K562 (cell line): Measurements from ENCODE around the gene MID1IP1. TPM values are rescaled to one million over a fixed set of nuclear protein-coding genes. Genes with fewer than 3 reads are reported as not detected.

Source experiments
- CC2D1A ChIP-seq: fragments of 450-650 bp; IDR thresholded peaks from 2 replicates; pipeline ENCODE4 v1.6.1; 2017; ENCODE audit warnings: mild to moderate bottlenecking
- FOXP1 ChIP-seq: sonication (generic); formaldehyde crosslinking; IDR thresholded peaks from 2 replicates; pipeline ENCODE4 v1.8.0; 2022; ENCODE audit warnings: mild to moderate bottlenecking, missing genetic modification reagents
- NFE2L1 ChIP-seq: fragments of 450-650 bp; IDR thresholded peaks from 2 replicates; pipeline ENCODE4 v1.6.1; 2016; ENCODE audit warnings: missing genetic modification characterization, low read depth, mild to moderate bottlenecking, missing compliant biosample characterization, moderate library complexity, borderline replicate concordance
- ZKSCAN8 ChIP-seq: fragments of 200-800 bp; sonication (Bioruptor generic); IDR thresholded peaks from 2 replicates; pipeline ENCODE4 v1.6.1; 2016; ENCODE audit warnings: missing genetic modification characterization, missing compliant biosample characterization
- polyA plus RNA-seq, 8 experiments: library from polyadenylated mRNA; depleted of rRNA in 4 of 8; stranded (reverse) in 5 of 8; unstranded in 3 of 8; fragments of >200 nt; fragmentation: Nextera tagmentation in 2 of 8; fragmentation: Illumina TruSeq in 1 of 8; extraction: Ambion mirVana in 2 of 8; extraction: Trizol in 1 of 8; gene quantifications; 2 replicates each; pipeline versions ENCODE4 v1.2.1 to v1.2.3, GENCODE V29; 2011 to 2014; ENCODE audit warnings: inconsistent platforms in 1 of 8, missing spikeins in 1 of 8
- total RNA-seq, 7 experiments: library from RNA; depleted of rRNA in 6 of 7; stranded (reverse); fragments of >200 nt in 6 of 7; fragmentation: Illumina TruSeq in 2 of 7; extraction: Trizol in 2 of 7; gene quantifications; 2 replicates each; pipeline versions ENCODE4 v1.2.1 to v1.2.3, GENCODE V29; 2011 to 2021; ENCODE audit warnings: low replicate concordance in 1 of 7
- TF ChIP-seq, protein P1 (sequence below): IDR thresholded peaks from 3 replicates; pipeline ENCODE4 v1.6.1; 2011; ENCODE audit warnings: borderline replicate concordance, mild to moderate bottlenecking, moderate library complexity; ENCODE audit not compliant: insufficient read length; ENCODE audit errors: extremely low read depth
- TF ChIP-seq, protein P2 (sequence below): sonication (generic); formaldehyde crosslinking; IDR thresholded peaks from 2 replicates; pipeline ENCODE4 v1.8.0; 2023; ENCODE audit warnings: mild to moderate bottlenecking, missing genetic modification reagents
- TF ChIP-seq, protein P3 (sequence below): fragments of 450-650 bp; IDR thresholded peaks from 2 replicates; pipeline ENCODE4 v1.7.1; 2018; ENCODE audit warnings: mild to moderate bottlenecking, low read depth; ENCODE audit not compliant: partially characterized antibody
- TF ChIP-seq, protein P4 (sequence below): fragments of 450-650 bp; IDR thresholded peaks from 2 replicates; pipeline ENCODE4 v1.6.1; 2016; ENCODE audit warnings: mild to moderate bottlenecking

Gene MID1IP1
- total and polyA plus RNA-seq, 9 of the 15 experiments (the other 6 are each of a cell fraction or from before 2014, with no cell fraction given) = 0.51 to 102 (median 27.5) TPM

DNA sequence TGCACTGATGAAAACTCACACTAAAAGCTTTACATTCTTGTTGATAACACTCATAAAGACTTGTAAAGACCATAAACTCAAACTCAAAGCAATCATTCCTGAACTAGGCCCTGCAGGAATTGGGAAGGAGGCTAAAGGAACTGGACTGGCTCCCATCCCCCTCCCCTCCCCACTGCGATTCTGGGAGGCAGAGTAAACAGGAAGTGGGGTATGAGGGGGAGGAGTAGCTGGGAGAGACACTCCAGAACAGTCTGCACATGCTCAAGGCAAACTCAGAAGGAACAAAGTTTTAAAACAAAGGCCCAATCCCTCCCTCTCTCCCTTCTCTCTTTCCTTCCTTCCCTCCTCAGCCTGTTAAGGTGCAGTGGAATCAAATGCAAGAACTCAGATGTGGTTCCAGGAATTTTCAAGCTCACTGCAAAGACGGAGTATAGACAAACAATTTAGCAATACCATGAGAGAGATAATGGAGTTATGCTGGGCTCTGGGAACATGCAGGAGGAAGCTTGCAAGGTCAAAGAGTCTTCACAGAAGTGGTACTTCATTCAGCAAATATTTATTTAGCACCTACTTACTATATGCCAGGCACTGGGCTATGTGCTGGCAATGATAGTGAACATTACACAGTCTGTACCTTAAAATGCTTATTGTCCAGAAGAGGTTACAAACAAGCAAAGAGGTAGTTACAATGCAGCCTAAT lies 15.9 kb downstream of the MID1IP1 start (continued):
- TF ChIP-seq, protein P1, sequence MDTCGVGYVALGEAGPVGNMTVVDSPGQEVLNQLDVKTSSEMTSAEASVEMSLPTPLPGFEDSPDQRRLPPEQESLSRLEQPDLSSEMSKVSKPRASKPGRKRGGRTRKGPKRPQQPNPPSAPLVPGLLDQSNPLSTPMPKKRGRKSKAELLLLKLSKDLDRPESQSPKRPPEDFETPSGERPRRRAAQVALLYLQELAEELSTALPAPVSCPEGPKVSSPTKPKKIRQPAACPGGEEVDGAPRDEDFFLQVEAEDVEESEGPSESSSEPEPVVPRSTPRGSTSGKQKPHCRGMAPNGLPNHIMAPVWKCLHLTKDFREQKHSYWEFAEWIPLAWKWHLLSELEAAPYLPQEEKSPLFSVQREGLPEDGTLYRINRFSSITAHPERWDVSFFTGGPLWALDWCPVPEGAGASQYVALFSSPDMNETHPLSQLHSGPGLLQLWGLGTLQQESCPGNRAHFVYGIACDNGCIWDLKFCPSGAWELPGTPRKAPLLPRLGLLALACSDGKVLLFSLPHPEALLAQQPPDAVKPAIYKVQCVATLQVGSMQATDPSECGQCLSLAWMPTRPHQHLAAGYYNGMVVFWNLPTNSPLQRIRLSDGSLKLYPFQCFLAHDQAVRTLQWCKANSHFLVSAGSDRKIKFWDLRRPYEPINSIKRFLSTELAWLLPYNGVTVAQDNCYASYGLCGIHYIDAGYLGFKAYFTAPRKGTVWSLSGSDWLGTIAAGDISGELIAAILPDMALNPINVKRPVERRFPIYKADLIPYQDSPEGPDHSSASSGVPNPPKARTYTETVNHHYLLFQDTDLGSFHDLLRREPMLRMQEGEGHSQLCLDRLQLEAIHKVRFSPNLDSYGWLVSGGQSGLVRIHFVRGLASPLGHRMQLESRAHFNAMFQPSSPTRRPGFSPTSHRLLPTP = no peak
- TF ChIP-seq ZKSCAN8 (no peak), NFE2L1 (tag) (no peak), CC2D1A (no peak), FOXP1 (CRISPR knock-in tag) (no peak)
- TF ChIP-seq, protein P2, sequence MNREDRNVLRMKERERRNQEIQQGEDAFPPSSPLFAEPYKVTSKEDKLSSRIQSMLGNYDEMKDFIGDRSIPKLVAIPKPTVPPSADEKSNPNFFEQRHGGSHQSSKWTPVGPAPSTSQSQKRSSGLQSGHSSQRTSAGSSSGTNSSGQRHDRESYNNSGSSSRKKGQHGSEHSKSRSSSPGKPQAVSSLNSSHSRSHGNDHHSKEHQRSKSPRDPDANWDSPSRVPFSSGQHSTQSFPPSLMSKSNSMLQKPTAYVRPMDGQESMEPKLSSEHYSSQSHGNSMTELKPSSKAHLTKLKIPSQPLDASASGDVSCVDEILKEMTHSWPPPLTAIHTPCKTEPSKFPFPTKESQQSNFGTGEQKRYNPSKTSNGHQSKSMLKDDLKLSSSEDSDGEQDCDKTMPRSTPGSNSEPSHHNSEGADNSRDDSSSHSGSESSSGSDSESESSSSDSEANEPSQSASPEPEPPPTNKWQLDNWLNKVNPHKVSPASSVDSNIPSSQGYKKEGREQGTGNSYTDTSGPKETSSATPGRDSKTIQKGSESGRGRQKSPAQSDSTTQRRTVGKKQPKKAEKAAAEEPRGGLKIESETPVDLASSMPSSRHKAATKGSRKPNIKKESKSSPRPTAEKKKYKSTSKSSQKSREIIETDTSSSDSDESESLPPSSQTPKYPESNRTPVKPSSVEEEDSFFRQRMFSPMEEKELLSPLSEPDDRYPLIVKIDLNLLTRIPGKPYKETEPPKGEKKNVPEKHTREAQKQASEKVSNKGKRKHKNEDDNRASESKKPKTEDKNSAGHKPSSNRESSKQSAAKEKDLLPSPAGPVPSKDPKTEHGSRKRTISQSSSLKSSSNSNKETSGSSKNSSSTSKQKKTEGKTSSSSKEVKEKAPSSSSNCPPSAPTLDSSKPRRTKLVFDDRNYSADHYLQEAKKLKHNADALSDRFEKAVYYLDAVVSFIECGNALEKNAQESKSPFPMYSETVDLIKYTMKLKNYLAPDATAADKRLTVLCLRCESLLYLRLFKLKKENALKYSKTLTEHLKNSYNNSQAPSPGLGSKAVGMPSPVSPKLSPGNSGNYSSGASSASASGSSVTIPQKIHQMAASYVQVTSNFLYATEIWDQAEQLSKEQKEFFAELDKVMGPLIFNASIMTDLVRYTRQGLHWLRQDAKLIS (CRISPR knock-in tag) = no peak
- TF ChIP-seq, protein P3, sequence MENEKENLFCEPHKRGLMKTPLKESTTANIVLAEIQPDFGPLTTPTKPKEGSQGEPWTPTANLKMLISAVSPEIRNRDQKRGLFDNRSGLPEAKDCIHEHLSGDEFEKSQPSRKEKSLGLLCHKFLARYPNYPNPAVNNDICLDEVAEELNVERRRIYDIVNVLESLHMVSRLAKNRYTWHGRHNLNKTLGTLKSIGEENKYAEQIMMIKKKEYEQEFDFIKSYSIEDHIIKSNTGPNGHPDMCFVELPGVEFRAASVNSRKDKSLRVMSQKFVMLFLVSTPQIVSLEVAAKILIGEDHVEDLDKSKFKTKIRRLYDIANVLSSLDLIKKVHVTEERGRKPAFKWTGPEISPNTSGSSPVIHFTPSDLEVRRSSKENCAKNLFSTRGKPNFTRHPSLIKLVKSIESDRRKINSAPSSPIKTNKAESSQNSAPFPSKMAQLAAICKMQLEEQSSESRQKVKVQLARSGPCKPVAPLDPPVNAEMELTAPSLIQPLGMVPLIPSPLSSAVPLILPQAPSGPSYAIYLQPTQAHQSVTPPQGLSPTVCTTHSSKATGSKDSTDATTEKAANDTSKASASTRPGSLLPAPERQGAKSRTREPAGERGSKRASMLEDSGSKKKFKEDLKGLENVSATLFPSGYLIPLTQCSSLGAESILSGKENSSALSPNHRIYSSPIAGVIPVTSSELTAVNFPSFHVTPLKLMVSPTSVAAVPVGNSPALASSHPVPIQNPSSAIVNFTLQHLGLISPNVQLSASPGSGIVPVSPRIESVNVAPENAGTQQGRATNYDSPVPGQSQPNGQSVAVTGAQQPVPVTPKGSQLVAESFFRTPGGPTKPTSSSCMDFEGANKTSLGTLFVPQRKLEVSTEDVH = no peak
- TF ChIP-seq, protein P4, sequence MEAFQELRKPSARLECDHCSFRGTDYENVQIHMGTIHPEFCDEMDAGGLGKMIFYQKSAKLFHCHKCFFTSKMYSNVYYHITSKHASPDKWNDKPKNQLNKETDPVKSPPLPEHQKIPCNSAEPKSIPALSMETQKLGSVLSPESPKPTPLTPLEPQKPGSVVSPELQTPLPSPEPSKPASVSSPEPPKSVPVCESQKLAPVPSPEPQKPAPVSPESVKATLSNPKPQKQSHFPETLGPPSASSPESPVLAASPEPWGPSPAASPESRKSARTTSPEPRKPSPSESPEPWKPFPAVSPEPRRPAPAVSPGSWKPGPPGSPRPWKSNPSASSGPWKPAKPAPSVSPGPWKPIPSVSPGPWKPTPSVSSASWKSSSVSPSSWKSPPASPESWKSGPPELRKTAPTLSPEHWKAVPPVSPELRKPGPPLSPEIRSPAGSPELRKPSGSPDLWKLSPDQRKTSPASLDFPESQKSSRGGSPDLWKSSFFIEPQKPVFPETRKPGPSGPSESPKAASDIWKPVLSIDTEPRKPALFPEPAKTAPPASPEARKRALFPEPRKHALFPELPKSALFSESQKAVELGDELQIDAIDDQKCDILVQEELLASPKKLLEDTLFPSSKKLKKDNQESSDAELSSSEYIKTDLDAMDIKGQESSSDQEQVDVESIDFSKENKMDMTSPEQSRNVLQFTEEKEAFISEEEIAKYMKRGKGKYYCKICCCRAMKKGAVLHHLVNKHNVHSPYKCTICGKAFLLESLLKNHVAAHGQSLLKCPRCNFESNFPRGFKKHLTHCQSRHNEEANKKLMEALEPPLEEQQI = no peak
